MV-4-11 (cell line): ENCODE measurements around the gene SCO2.

ENCODE experiments used
- DNase-seq: peaks from one replicate; lab custom pipeline; 2025; lab: John Stamatoyannopoulos, UW

The SCO2 gene, protein sequence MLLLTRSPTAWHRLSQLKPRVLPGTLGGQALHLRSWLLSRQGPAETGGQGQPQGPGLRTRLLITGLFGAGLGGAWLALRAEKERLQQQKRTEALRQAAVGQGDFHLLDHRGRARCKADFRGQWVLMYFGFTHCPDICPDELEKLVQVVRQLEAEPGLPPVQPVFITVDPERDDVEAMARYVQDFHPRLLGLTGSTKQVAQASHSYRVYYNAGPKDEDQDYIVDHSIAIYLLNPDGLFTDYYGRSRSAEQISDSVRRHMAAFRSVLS

DNA sequence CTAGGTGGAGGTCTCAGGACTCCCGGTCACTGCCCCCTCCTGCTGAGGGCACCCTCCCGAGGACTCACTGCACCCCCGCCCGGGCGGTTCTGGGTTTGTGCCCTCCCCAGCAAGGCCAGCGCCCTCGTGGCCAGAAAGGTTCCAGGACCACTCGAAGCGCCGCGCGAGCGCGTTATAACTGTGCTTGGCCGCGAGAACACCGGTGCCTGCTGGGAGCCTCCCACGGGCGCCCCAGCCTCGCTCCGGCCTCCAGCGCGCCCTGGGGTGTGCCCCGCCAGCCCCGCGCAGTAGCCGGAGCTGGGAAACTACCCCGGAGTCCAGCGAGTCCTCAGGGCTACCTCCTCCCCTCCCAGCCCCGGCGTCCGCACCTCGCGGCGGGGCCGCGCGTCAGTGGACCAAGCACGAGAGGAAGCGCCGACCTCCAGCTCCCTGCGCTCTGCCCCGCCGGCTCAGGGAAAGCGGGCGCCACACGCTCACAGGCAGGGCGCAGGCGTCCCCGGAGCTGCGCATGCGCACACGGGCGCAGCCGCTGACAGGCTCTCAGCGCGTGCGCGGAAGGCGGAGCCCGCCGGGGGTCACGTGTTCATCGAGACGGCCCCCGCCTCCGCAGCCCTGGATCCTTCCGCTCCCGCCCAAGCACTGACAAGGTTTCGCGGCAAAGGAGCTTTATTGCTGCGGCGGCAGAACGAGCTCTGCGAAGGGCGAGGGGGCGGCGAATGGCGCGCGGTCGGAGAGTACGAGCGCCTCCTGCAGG lies at the start of gene SCO2:
Gene SCO2, minus strand, starts transcription at position 495 of the 754 bp plus-strand sequence. CDS start 1,187 bp downstream, outside the sequence.
- DNase-seq = peak; percentile 94

GRCh38 chr22:50574383-50574755 lies 49.0 kb upstream of the SCO2 start:
- no peak for DNase-seq

GRCh38 chr22:50573491-50574382 lies 48.3 kb upstream of the SCO2 start:
- DNase-seq = no peak

GRCh38 chr22:50572965-50573364 lies 47.6 kb upstream of the SCO2 start:
- no peak for DNase-seq

DNA sequence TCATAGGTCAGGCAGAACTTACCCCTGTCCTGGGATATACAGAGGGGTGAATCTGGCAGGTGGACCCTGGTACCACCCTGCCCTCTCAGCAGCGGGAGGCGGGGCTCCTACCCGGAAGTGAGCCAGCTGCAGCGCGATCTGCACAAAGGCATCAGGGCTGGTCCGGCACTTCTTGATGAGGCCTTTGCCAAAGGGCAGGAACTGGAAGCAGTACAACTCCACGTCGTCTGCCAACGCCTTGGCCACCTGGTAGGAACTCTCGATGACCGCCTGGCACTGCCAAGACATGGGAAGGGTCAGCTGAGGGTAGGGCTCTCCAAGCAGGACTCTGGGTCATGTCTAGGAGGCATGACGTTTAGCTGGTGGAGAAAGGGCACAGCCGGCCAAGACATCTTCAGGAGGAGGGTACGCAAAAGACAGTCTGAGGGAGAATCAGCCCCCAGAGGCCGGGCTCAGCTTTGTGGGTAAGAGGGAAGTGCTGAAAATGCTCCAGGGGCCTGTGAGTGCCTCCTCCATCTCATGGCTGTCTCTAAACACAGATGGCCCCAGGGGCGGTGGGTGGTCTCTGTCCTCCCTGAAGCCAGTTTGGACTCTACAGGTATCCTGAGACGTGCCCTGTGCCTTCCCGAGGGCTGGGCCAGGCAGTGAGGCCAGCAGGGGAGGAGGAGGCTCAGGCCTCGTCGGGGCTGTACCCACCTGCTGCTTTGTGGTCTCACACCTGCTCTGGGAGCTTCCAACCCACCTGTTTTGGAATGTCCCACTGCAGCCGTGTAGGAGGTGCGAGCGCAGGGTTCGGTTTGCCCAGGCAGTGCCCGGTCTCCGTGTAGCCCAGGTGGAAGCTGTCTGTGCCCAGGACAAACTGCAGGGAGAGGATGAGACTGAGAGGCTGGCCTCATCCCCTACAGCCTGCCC lies 46.1 kb upstream of the SCO2 start:
- DNase-seq = no peak

GRCh38 chr22:50570861-50571260 lies 45.5 kb upstream of the SCO2 start:
- DNase-seq = no peak

DNA sequence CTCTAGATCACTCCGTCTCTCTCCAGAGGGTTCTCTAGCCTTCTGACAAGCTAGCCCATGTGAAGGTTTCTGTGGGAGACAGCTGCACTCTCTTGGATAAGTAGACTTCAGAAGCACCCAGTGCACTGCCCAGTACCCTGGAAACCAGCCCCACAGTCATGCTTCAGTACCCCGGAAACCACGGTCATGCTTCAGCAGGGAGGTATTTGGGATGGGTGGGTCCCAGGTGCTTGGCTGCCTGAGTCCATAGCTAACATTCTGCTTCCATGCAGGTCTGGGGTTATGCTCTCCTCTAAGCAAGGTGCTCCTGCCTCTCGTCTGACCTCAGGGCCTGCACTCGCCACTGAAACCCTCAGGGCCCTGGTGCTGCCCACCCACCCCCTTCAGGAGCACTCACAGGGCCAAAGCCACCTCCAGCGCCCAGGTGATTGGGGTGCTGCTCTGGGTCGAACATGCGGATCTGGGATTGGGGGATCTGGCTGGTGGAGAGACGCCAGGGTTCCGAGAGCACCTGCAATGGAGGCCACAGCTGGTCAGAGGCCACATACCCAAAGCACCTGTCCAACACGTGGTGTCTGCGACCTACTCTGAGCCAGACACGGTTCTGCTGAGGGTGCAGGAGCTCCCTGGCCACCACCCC lies 44.6 kb upstream of the SCO2 start:
- no peak for DNase-seq

DNA sequence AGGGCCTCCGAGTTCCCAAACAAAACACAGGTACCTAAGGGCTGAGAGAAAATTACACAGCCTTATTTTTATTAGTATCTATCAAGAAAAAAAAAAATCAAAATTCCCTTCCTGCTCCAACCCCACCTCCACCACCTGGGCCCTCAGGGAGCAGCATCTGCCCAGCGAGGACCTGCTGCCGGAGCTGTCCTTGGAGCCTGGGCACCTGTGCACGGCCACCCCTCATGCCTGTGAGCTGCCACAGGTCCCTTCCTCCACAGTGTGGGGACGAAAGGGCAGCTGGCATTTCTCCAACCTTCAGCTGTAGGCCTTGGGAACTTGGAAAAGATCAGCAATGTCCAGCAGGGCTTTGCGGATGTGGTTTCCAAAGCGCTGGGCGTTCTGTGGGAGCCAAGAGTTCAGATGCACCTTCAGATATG lies 43.7 kb upstream of the SCO2 start:
- DNase-seq = no peak

DNA sequence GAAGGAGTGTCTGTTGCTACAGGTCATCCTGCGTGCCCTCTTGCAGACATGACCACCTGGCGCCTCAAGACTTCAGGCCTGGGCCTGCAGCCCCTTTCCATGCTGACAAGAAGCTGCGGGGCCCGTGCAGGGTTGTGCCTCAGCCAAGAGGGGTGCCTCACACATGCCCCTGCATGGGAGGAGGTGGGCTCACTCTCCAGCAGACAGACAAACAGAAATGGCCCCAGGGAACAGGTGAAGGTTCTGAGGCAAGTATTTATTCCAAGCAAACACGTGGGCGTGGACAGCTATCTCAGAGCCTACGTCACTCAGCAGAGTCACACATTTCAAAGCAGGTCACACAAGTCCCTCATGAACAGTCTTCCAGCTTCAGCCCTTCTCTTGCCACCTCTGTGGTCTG lies 43.2 kb upstream of the SCO2 start:
- no peak for DNase-seq

DNA sequence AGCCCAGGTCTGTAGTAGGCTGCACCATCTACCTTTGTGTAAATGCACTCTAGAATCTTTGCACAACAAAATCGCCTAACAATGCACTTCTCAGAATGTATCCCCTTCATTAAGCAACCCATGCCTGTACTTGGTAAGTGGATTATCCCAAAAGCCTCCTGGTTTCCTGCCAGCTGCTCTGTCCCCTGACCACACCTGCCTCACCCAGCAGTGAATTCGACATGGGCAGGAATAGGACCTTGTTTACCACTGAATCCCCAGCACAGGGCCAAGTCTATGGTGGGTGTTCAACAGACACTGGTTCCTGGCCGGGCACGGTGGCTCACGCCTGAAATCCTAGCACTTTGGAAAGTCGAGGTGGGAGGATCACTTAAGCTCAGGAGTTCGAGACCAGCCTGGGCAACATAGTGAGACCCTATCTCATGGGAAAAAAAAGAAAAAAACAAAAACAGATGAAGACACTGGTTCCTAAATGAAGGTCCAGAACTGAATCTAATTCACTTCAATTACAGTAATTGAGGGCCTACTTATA lies 42.4 kb upstream of the SCO2 start:
- no peak for DNase-seq

DNA sequence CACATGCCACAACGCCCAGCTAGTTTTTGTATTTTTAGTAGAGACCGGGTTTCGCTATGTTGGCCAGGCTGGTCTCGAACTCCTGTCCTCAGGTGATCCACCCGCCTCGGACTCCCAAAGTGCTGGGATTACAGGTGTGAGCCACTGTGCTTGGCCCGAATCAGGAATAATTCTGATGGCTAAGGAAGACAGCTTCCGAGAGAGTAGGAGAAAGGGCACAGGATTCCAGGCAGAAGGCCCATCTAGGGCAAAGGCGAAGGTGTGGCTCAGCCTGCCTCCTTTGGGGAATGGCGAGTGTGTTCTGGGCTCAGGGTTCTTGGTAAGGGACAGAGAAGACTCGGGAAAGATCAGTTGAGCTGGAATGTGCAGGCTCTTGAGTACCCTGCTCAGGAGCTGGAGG lies 38.9 kb upstream of the SCO2 start:
- no peak for DNase-seq

DNA sequence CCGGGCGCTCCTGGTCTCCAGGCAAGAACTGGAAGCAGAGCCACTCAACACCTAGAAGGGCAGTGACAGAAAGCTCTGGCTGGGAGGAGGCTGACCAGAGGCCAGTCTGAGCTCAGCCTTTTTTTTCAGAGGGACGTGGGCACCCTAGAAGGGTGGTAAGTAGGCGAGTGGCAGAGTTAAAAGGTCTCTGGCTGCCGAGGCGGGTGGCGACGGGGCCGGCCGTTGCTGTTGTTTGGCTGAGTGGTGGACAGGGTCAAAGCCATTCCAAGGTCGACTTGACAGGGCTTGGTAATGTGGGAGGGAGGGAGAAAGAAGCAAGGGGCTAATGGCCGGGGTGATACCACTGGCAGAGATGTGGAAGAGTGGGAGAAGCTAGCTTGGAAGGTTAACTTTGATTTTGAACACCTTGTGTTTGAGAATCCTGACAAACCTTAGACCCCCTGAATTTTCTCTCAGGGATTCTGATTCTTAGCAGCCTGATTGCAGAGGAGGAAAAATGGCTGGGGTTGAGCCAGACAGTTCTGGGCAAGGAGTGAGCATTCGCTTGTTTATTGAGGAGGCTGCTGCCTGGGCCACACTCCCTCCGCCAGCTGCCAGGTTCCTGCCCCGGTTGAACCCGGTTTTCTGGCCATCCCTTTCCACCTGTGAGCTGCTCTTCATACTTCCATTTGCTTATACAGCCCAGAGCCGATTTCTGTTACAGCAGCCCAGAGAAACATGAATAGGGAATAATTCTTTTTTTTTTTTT lies 38.2 kb upstream of the SCO2 start:
- no peak for DNase-seq

DNA sequence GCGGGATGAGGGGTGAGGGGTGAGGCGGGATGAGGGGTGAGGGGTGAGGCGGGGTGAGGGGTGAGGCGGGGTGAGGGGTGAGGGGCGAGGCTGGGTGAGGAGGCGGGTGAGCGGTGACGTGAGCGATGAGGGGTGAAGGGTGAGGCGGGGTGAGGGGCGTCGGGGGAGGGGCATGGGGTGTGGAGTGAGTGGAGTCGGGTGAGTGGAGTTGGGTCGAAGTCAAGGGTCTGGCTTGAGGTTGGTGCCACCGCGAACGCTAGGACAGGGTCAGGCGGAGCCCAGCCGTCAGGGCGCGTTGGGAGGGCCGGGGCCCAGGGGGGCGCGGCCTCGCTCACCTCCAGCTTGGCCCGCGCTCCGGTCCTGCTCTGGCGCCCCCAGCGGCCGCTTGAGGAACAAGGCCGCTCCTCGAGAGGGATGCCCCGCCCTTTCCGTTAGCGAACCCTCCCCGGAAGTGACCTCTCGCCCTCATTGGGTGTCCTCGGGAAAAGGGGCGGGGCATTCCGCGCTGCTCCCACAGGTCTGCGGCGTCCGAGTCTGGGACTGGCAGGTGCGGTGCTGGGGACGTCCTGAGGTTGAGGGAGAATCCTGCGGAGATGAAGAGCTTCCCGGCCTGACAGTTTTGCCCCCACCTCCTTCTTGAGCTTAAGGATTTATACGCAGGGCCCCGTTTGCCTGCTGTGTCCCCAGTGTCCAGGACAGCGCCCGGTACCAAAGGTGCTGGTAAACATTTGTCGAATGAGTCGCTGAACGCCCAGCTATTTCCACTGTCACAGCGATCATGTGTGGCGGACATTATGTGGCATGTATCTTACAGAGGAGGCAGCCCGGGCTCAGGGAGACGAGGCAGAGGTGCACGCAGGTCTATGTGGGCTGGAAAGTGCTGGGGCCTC lies 37.4 kb upstream of the SCO2 start, which contains the start of gene SYCE3:
Gene SYCE3, minus strand, starts transcription at position 397 of the 890 bp plus-strand sequence. CDS start 6,514 bp downstream, outside the sequence.
- DNase-seq = peak; percentile 90

- DNase-seq = no peak
Measured at GRCh38 chr22:50561401-50562358, 36.3 kb upstream of the SCO2 start.

DNA sequence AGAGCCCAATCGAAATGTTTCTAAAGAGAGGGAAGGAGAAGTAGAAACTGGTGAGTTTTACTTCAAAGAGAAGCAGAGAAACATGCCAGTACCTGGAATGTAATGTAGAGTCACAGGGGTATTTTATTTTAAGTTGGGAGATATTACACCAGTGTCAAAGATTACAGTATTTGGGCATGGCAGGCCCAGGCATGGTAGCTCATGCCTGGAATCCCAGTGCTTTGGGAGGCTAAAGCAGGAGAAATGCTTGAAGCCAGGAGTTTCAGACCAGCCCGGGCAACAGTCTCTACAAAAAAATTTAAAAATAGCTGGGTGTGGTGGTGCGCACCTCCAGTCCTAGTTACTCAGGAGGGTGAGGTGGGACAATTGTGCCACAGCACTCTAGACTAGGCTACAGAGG lies 34.6 kb upstream of the SCO2 start:
- no peak for DNase-seq

GRCh38 chr22:50556703-50557102 lies 31.3 kb upstream of the SCO2 start:
- DNase-seq = no peak

DNA sequence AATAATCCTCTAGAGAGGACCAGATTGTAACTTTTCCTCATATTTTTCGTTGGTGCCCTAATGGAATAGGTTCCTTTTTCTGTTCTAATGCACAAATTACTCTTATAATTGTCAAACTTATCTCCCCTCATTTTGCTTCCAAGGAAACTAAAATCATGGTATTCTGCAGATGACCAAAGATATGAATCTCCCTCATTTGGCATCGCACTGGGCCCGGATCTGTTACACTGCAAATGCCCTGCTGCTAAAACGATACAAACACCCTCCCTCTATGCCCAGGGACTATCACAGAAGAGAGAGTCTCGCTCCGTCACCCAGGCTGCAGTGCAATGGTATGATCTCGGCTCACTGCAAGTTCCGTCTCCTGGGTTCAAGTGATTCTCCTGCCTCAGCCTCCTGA lies 27.9 kb upstream of the SCO2 start:
- no peak for DNase-seq
